Endothelial cell of umbilical vein (primary cell): Measurements from ENCODE around the gene RAB35.

ENCODE experiments used
- POLR2A ChIP-seq: IDR thresholded peaks from 2 replicates; pipeline ENCODE4 v1.6.1; 2012; ENCODE audit warnings: low read depth, mild to moderate bottlenecking, control low read depth, low read length
- TF ChIP-seq, protein P1 (sequence below), 2 donors: IDR thresholded peaks; 1 replicate in 1 of 2; 2 replicates in 1 of 2; pipeline ENCODE4 v1.5.1; 2011; ENCODE audit warnings: low read length in 2 of 2, mild to moderate bottlenecking in 2 of 2, moderate library complexity in 2 of 2, control low read depth in 1 of 2, inconsistent platforms in 1 of 2, low read depth in 1 of 2; ENCODE audit not compliant: insufficient read depth in 1 of 2; ENCODE audit errors: extremely low read depth in 1 of 2

DNA sequence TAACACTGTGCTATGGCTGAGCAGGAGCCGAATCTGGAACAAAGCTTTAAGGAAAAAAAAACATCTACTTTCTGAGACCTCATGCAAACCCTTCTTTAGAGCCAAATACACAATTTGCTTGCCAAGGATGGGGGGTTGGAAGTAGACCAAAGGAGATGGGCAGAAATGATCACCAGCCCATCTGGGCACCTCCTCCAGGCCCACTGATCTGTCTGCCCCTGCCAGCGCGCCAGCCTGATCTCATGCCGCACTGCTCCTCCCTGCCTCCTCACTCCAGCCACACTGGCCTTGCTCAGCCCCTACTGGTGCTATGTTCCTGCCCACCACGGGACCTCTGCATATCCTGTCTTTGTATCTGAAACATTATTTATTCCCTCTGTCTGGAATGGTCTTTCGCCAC, 24.8 kb upstream of the RAB35 start:
- TF ChIP-seq, protein P1, sequence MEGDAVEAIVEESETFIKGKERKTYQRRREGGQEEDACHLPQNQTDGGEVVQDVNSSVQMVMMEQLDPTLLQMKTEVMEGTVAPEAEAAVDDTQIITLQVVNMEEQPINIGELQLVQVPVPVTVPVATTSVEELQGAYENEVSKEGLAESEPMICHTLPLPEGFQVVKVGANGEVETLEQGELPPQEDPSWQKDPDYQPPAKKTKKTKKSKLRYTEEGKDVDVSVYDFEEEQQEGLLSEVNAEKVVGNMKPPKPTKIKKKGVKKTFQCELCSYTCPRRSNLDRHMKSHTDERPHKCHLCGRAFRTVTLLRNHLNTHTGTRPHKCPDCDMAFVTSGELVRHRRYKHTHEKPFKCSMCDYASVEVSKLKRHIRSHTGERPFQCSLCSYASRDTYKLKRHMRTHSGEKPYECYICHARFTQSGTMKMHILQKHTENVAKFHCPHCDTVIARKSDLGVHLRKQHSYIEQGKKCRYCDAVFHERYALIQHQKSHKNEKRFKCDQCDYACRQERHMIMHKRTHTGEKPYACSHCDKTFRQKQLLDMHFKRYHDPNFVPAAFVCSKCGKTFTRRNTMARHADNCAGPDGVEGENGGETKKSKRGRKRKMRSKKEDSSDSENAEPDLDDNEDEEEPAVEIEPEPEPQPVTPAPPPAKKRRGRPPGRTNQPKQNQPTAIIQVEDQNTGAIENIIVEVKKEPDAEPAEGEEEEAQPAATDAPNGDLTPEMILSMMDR (IDR thresholded peaks at IDR 0.05; ENCODE audit: extremely low read depth in 1 of 2, insufficient read depth in 1 of 2, low read depth in 1 of 2, low read length in 2 of 2), result no peak
- no peak for TF ChIP-seq POLR2A
